Activated CD4-positive, alpha-beta T cell treated with anti-CD3 and anti-CD28 coated beads for 1 hour (primary cell): ENCODE results near the gene SNED1.

ENCODE experiments used
- DNase-seq: peaks from one replicate; pipeline ENCODE4 v3.0.0-alpha.2; 2020

The SNED1 gene

GRCh38 chr2:240960309-240960970 is 38.0 kb upstream of the SNED1 start:
- DNase-seq: no peak

- DNase-seq: no peak
Measured at GRCh38 chr2:240960971-240961876, 37.2 kb upstream of the SNED1 start.

- no peak for DNase-seq
Measured at GRCh38 chr2:240961910-240962299, 36.5 kb upstream of the SNED1 start.

- no peak for DNase-seq
Measured at GRCh38 chr2:240962300-240963064, 35.9 kb upstream of the SNED1 start.

GRCh38 chr2:240963065-240963867 is 35.2 kb upstream of the SNED1 start:
- peak; percentile 6 for DNase-seq

- no peak for DNase-seq
Measured at GRCh38 chr2:240963868-240964703, 34.3 kb upstream of the SNED1 start.

- DNase-seq: no peak
Measured at GRCh38 chr2:240964704-240965295, 33.6 kb upstream of the SNED1 start.

GRCh38 chr2:240965296-240965904 is 33.0 kb upstream of the SNED1 start:
- DNase-seq: no peak

GRCh38 chr2:240965905-240966456 is 32.4 kb upstream of the SNED1 start:
- no peak for DNase-seq

GRCh38 chr2:240966457-240966905 is 31.9 kb upstream of the SNED1 start:
- DNase-seq: no peak

- DNase-seq: no peak
Measured at GRCh38 chr2:240966906-240967680, 31.3 kb upstream of the SNED1 start.

- no peak for DNase-seq
Measured at GRCh38 chr2:240967681-240968621, 30.5 kb upstream of the SNED1 start.

- DNase-seq: no peak
Measured at GRCh38 chr2:240968731-240969624, 29.4 kb upstream of the SNED1 start.

GRCh38 chr2:240970104-240970503 is 28.3 kb upstream of the SNED1 start:
- no peak for DNase-seq

GRCh38 chr2:240970816-240971215 is 27.6 kb upstream of the SNED1 start:
- DNase-seq: no peak

- DNase-seq: no peak
Measured at GRCh38 chr2:240972201-240972600, 26.2 kb upstream of the SNED1 start.
